ENCODE results near the gene PPP6R2.

DNA sequence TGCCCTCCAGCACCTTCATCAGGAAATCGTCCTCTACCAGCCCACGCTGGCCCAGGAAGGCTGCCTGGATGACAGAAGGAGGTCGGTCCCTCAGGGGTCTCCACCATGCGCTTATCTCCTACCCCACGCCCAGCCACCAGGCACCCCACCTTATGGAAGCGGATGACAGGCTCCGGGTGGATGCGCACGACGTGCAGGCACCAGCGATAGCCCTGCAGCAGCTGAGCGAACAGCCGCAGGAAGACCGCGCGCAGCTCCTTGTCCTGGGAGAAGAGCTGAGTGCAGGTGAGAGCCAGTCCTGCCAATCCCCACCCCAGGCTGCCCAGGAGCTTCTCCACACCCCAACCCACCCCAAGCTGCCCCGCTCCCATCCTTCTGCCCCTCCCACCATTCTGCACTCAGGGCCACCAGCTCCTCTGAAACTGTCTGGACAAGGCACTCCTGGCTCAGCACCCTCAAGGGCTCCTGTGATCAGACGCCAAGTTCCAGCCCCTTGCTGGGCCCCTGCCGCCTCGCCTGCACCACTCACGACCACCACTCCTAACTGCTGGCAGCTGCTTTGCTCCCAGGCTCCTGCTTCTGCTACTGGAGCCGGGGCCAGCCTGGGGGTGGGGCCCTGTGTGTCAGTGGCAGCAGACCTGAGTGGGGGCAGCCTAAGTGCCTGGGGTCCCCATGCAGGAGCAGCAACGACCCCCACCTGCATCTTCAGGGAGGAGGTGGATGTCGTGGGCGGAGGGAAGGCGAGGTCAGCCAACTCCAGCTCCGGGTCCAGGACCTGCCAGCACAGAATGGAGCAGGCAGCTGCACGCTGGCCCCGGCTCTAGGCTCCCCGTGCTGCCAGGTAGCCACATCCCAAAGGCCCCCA, 122.2 kb downstream of the PPP6R2 start:
- TF ChIP-seq, protein P1, sequence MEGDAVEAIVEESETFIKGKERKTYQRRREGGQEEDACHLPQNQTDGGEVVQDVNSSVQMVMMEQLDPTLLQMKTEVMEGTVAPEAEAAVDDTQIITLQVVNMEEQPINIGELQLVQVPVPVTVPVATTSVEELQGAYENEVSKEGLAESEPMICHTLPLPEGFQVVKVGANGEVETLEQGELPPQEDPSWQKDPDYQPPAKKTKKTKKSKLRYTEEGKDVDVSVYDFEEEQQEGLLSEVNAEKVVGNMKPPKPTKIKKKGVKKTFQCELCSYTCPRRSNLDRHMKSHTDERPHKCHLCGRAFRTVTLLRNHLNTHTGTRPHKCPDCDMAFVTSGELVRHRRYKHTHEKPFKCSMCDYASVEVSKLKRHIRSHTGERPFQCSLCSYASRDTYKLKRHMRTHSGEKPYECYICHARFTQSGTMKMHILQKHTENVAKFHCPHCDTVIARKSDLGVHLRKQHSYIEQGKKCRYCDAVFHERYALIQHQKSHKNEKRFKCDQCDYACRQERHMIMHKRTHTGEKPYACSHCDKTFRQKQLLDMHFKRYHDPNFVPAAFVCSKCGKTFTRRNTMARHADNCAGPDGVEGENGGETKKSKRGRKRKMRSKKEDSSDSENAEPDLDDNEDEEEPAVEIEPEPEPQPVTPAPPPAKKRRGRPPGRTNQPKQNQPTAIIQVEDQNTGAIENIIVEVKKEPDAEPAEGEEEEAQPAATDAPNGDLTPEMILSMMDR (IDR thresholded peaks at IDR 0.05; ENCODE audit: low read depth, low read length) = no peak
- TF ChIP-seq POLR2A (IDR thresholded peaks at IDR 0.05; ENCODE audit: extremely low read depth, insufficient read length) = no peak
- TF ChIP-seq MYC (IDR thresholded peaks at IDR 0.05; ENCODE audit: low read depth, low read length) = no peak
- TF ChIP-seq, protein P2, sequence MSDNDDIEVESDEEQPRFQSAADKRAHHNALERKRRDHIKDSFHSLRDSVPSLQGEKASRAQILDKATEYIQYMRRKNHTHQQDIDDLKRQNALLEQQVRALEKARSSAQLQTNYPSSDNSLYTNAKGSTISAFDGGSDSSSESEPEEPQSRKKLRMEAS (IDR thresholded peaks at IDR 0.05; ENCODE audit: low read depth, low read length) = no peak

Measured in NB4 (cell line).